Measurements from ENCODE around the gene LRIT1.
"Not testable (repeated sequence)": the region's sequence is repeated elsewhere in the genome, so short reads cannot be mapped to it uniquely, and the experiment has no call there.

The LRIT1 gene

DNA sequence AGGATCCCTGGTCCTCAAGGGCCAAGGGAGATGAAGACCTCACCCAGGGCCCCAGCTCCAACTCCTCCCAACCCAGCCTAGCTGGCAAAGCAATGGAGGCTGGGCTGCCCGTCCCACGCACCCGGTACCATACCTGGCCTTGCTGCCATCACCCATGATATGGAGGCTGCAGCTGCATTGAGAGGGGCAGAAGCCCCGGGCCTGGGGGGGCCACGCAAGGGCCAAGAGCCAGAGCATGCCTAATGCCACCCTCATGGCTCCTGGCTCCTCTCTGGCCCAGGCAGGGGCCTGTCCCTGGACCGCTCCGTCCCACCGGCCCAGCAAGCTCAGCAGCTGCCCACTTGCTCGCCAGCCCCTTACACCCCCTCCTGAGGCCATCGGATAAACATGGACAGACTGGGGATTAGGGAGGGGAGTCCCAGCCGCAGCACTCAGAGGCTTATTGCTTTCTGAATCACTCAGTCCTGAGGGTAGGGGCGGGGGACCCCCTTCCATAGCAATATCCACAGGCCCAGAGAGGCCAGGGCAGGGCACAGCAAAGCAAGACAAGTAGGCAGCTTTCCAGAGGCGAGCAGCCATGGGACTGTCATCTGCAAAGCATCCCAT is at the start of gene LRIT1:
TSS of gene LRIT1 (minus strand) at position 362 of the 606 bp plus-strand sequence. CDS start at position 255, 107 bp downstream.
- no peak within 1 kb of the TSS for H3K27ac ChIP-seq (ENCODE audit: low read depth, low read length)
- H3K36me3 ChIP-seq (ENCODE audit: control insufficient read depth, insufficient read depth, low read length): no peaks in the 10 kb centered on the region
- H3K4me1 ChIP-seq (ENCODE audit: control insufficient read depth, insufficient read depth, low read length): no peaks in the 10 kb centered on the region
- H3K4me3 ChIP-seq (ENCODE audit: low read depth, low read length): no peak within 1 kb of the TSS
- no peaks in the 10 kb centered on the region for H3K9me3 ChIP-seq (ENCODE audit: control insufficient read depth, insufficient read depth, low read length)
- no peak within 1 kb of the TSS for H3K9ac ChIP-seq (ENCODE audit: low read depth, low read length)
- peaks cover 6% of the 10 kb centered on the region for H3K27me3 ChIP-seq (ENCODE audit: control insufficient read depth, insufficient read depth, low read length)

- Histone ChIP-seq H3K4me3 (ENCODE audit: low read depth, low read length) (no peak overlapping the region), H3K36me3 (ENCODE audit: control insufficient read depth, insufficient read depth, low read length) (no peaks in the 10 kb centered on the region), H3K9ac (ENCODE audit: low read depth, low read length) (no peak overlapping the region), H3K9me3 (ENCODE audit: control insufficient read depth, insufficient read depth, low read length) (no peaks in the 10 kb centered on the region), H3K27me3 (ENCODE audit: control insufficient read depth, insufficient read depth, low read length) (no peaks in the 10 kb centered on the region), H3K27ac (ENCODE audit: low read depth, low read length) (no peak overlapping the region), H3K4me1 (ENCODE audit: control insufficient read depth, insufficient read depth, low read length) (no peaks in the 10 kb centered on the region)
Measured at GRCh38 chr10:84290235-84290634, 48.9 kb upstream of the LRIT1 start.

GRCh38 chr10:84289521-84290200 is 48.3 kb upstream of the LRIT1 start:
- Histone ChIP-seq H3K36me3 (ENCODE audit: control insufficient read depth, insufficient read depth, low read length) (no peaks in the 10 kb centered on the region), H3K4me1 (ENCODE audit: control insufficient read depth, insufficient read depth, low read length) (no peaks in the 10 kb centered on the region), H3K9me3 (ENCODE audit: control insufficient read depth, insufficient read depth, low read length) (no peaks in the 10 kb centered on the region), H3K9ac (ENCODE audit: low read depth, low read length) (no peak overlapping the region), H3K27me3 (ENCODE audit: control insufficient read depth, insufficient read depth, low read length) (no peaks in the 10 kb centered on the region), H3K27ac (ENCODE audit: low read depth, low read length) (no peak overlapping the region), H3K4me3 (ENCODE audit: low read depth, low read length) (no peak overlapping the region)

DNA sequence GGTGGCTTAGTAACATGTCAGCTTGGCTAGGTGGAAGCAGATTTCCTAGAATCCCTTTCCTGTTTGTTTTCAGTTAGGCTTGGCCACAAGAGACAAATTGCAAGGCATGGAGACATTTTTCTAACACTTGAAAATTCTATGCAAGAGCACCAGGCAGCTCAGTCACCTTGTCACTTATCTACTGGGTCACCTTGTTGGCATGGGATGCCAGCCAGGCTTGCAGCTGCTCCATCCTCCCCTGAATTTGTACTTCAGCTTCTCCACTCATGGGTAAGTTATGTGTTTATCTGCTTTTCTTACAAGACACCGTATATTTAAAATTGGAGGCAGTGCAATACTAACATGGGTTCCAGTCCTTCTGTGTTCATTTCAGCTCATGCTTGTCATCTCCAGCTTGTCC is 46.8 kb upstream of the LRIT1 start:
- no peak overlapping the region for H3K4me3 ChIP-seq (ENCODE audit: low read depth, low read length)

DNA sequence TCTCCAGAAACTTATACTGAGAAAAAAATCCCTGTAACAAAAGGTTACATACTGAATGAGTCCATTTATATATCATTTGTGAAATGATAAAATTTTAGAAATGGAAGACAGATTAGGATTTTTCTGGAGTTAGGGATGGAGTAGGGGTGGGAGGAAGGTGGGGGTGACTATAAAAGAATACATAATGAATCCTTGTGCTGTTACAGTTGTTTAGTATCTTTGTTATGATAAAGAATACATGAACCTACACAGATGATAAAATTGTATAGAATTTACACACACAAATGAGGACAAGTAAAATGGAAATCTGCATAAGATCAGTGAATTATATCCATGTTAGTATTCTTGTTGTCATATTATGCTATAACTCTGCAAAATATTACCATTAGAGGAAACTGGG is 45.3 kb upstream of the LRIT1 start:
- no peak overlapping the region for H3K9ac ChIP-seq (ENCODE audit: low read depth, low read length)
- H3K27ac ChIP-seq (ENCODE audit: low read depth, low read length): no peak overlapping the region
- H3K27me3 ChIP-seq (ENCODE audit: control insufficient read depth, insufficient read depth, low read length): no peaks in the 10 kb centered on the region
- H3K4me3 ChIP-seq (ENCODE audit: low read depth, low read length): no peak overlapping the region
- no peaks in the 10 kb centered on the region for H3K9me3 ChIP-seq (ENCODE audit: control insufficient read depth, insufficient read depth, low read length)
- H3K36me3 ChIP-seq (ENCODE audit: control insufficient read depth, insufficient read depth, low read length): no peaks in the 10 kb centered on the region
- no peaks in the 10 kb centered on the region for H3K4me1 ChIP-seq (ENCODE audit: control insufficient read depth, insufficient read depth, low read length)

More for the DNA sequence above, 46.8 kb upstream of the LRIT1 start:
- Histone ChIP-seq H3K36me3 (ENCODE audit: control insufficient read depth, insufficient read depth, low read length) (no peaks in the 10 kb centered on the region), H3K4me1 (ENCODE audit: control insufficient read depth, insufficient read depth, low read length) (no peaks in the 10 kb centered on the region), H3K27me3 (ENCODE audit: control insufficient read depth, insufficient read depth, low read length) (no peaks in the 10 kb centered on the region), H3K9ac (ENCODE audit: low read depth, low read length) (no peak overlapping the region), H3K27ac (ENCODE audit: low read depth, low read length) (no peak overlapping the region), H3K9me3 (ENCODE audit: control insufficient read depth, insufficient read depth, low read length) (no peaks in the 10 kb centered on the region)

GRCh38 chr10:84279876-84280475 is 38.6 kb upstream of the LRIT1 start:
- not testable (repeated sequence) for H3K4me1 ChIP-seq (ENCODE audit: control insufficient read depth, insufficient read depth, low read length); H3K9me3 ChIP-seq (ENCODE audit: control insufficient read depth, insufficient read depth, low read length); H3K36me3 ChIP-seq (ENCODE audit: control insufficient read depth, insufficient read depth, low read length); H3K27ac ChIP-seq (ENCODE audit: low read depth, low read length); H3K9ac ChIP-seq (ENCODE audit: low read depth, low read length); H3K27me3 ChIP-seq (ENCODE audit: control insufficient read depth, insufficient read depth, low read length)
- peak overlapping the region; percentile 46; the same call in 1 of the 2 replicates for H3K4me3 ChIP-seq (ENCODE audit: low read depth, low read length)

- Histone ChIP-seq H3K9ac (ENCODE audit: low read depth, low read length) (no peak overlapping the region), H3K36me3 (ENCODE audit: control insufficient read depth, insufficient read depth, low read length) (no peaks in the 10 kb centered on the region), H3K27ac (ENCODE audit: low read depth, low read length) (no peak overlapping the region)
Measured at GRCh38 chr10:84270708-84271107, 29.4 kb upstream of the LRIT1 start.

DNA sequence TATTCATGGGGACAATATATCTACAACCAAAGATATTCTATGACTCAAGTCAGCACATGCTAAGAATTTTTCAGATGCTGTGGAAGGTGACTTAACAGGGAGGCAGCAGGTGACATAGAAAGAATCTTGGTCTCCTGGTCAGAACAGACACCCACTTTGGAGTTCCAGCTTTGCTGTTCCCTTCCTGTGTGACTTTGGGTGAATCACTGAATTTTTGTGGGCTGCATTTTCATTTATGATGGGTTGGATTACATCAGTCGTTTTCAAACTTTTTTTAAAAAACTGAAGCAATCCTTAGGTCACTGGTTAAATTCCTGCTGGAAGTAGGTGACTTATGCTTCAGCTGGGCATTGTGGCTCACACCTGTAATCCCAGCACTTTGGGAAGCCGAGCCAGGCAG is 28.4 kb upstream of the LRIT1 start:
- Histone ChIP-seq H3K27me3 (ENCODE audit: control insufficient read depth, insufficient read depth, low read length) (no peaks in the 10 kb centered on the region), H3K4me1 (ENCODE audit: control insufficient read depth, insufficient read depth, low read length) (peaks cover 8% of the 10 kb centered on the region; the same call in 1 of the 2 replicates), H3K36me3 (ENCODE audit: control insufficient read depth, insufficient read depth, low read length) (no peaks in the 10 kb centered on the region), H3K9me3 (ENCODE audit: control insufficient read depth, insufficient read depth, low read length) (no peaks in the 10 kb centered on the region), H3K27ac (ENCODE audit: low read depth, low read length) (no peak overlapping the region), H3K9ac (ENCODE audit: low read depth, low read length) (no peak overlapping the region), H3K4me3 (ENCODE audit: low read depth, low read length) (no peak overlapping the region)

More at GRCh38 chr10:84270708-84271107, 29.4 kb upstream of the LRIT1 start:
- H3K4me1 ChIP-seq (ENCODE audit: control insufficient read depth, insufficient read depth, low read length): 0 out of 2 replicates have a peak, but pooled peaks cover 4% of the 10 kb centered on the region
- no peaks in the 10 kb centered on the region for H3K27me3 ChIP-seq (ENCODE audit: control insufficient read depth, insufficient read depth, low read length)
- H3K4me3 ChIP-seq (ENCODE audit: low read depth, low read length): no peak overlapping the region
- H3K9me3 ChIP-seq (ENCODE audit: control insufficient read depth, insufficient read depth, low read length): no peaks in the 10 kb centered on the region

DNA sequence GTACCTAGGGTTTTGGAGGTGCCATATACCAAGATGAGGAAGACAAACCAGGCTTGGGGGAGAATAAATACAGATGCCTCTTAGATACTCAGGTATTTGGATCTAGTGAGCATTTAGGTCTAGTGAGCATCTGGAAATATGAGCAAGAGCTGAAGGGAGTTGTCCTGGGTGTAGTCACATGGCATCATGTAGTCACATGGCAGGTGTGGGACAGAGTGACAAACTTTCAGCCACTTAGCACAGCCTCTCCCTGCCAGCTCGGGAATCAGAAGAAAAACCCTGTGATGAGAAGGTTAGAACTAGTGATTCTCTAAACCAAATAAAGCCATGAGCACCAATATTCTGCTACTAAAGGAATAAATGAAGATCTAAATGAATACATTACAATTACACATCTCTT is 27.8 kb upstream of the LRIT1 start:
- Histone ChIP-seq H3K4me3 (ENCODE audit: low read depth, low read length) (no peak overlapping the region), H3K9me3 (ENCODE audit: control insufficient read depth, insufficient read depth, low read length) (no peaks in the 10 kb centered on the region), H3K27ac (ENCODE audit: low read depth, low read length) (no peak overlapping the region), H3K4me1 (ENCODE audit: control insufficient read depth, insufficient read depth, low read length) (peaks cover 9% of the 10 kb centered on the region; the same call in 1 of the 2 replicates), H3K27me3 (ENCODE audit: control insufficient read depth, insufficient read depth, low read length) (no peaks in the 10 kb centered on the region), H3K36me3 (ENCODE audit: control insufficient read depth, insufficient read depth, low read length) (no peaks in the 10 kb centered on the region), H3K9ac (ENCODE audit: low read depth, low read length) (no peak overlapping the region)

DNA sequence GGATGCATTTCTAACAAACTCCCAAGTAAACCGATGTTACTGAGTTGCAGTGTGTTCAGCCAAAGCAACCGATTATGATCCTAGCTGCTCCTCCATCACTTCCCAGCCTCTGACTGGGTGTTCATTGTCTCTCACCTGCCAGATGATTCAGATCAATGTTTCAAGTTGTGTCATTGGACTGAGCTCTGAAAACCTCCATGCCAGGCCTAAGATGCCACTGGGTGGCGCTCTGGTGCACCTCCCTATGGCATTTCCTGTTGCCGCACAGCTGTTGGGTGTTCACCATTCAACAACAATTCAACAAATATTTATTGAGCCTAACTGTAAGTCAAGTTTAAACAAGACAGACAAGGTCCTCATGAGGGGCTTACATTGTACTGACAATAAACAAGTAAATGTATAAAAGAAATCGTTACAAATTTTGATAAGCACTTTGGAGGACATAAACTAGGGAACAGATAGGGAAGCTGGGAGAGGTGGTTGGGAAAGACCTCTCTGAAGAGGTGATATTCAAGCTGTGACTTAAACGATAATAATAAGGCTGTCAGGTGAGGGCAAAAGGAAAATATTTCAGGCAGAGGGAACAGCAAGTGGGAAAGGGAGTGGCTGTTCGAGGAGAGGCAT is 26.3 kb upstream of the LRIT1 start:
- no peak overlapping the region for H3K4me3 ChIP-seq (ENCODE audit: low read depth, low read length)
- H3K9me3 ChIP-seq (ENCODE audit: control insufficient read depth, insufficient read depth, low read length): no peaks in the 10 kb centered on the region
- no peaks in the 10 kb centered on the region for H3K27me3 ChIP-seq (ENCODE audit: control insufficient read depth, insufficient read depth, low read length)
- no peak overlapping the region for H3K9ac ChIP-seq (ENCODE audit: low read depth, low read length)
- no peaks in the 10 kb centered on the region for H3K36me3 ChIP-seq (ENCODE audit: control insufficient read depth, insufficient read depth, low read length)
- H3K27ac ChIP-seq (ENCODE audit: low read depth, low read length): no peak overlapping the region
- H3K4me1 ChIP-seq (ENCODE audit: control insufficient read depth, insufficient read depth, low read length): peaks cover 9% of the 10 kb centered on the region; the same call in 1 of the 2 replicates

- Histone ChIP-seq H3K9ac (ENCODE audit: low read depth, low read length) (no peak overlapping the region), H3K4me1 (ENCODE audit: control insufficient read depth, insufficient read depth, low read length) (peaks cover 9% of the 10 kb centered on the region; the same call in 1 of the 2 replicates), H3K4me3 (ENCODE audit: low read depth, low read length) (no peak overlapping the region), H3K27me3 (ENCODE audit: control insufficient read depth, insufficient read depth, low read length) (no peaks in the 10 kb centered on the region), H3K9me3 (ENCODE audit: control insufficient read depth, insufficient read depth, low read length) (no peaks in the 10 kb centered on the region), H3K36me3 (ENCODE audit: control insufficient read depth, insufficient read depth, low read length) (no peaks in the 10 kb centered on the region), H3K27ac (ENCODE audit: low read depth, low read length) (no peak overlapping the region)
Measured at GRCh38 chr10:84265418-84265817, 24.1 kb upstream of the LRIT1 start.
